GM18502 (cell line): Measurements from ENCODE around the gene TMEM154.

Source experiments
- ATAC-seq: cut with Tn5 transposase; IDR thresholded peaks from one replicate; pipeline ENCODE4 v1.9.1; 2021; ENCODE audit warnings: mild to moderate bottlenecking; ENCODE audit not compliant: unreplicated experiment, poor library complexity

Gene TMEM154

GRCh38 chr4:152697284-152698088, 17.7 kb upstream of the TMEM154 start:
- peak; percentile 5 for ATAC-seq

- peak; percentile 100 for ATAC-seq
Observed at GRCh38 chr4:152696764-152697261, 17.0 kb upstream of the TMEM154 start.

- ATAC-seq: no peak
Observed at GRCh38 chr4:152693871-152694270, 14.1 kb upstream of the TMEM154 start.

- ATAC-seq: no peak
Observed at GRCh38 chr4:152691761-152692160, 12.0 kb upstream of the TMEM154 start.

- no peak for ATAC-seq
Observed at GRCh38 chr4:152690706-152691651, 11.2 kb upstream of the TMEM154 start.

GRCh38 chr4:152689615-152690501, 10.1 kb upstream of the TMEM154 start:
- no peak for ATAC-seq

- ATAC-seq: no peak
Observed at GRCh38 chr4:152687974-152688599, 8.3 kb upstream of the TMEM154 start.

GRCh38 chr4:152686452-152687013, 6.7 kb upstream of the TMEM154 start:
- ATAC-seq: no peak

GRCh38 chr4:152684587-152684986, 4.8 kb upstream of the TMEM154 start:
- no peak for ATAC-seq

- ATAC-seq: peak; percentile 57
Observed at GRCh38 chr4:152684007-152684406, 4.2 kb upstream of the TMEM154 start.

- no peak for ATAC-seq
Observed at GRCh38 chr4:152682143-152682941, 2.5 kb upstream of the TMEM154 start.

GRCh38 chr4:152680988-152681603, 1.3 kb upstream of the TMEM154 start:
- peak; percentile 47 for ATAC-seq

- ATAC-seq: no peak
Observed at GRCh38 chr4:152678841-152679240, 956 bp downstream of the TMEM154 start.

- ATAC-seq: no peak
Observed at GRCh38 chr4:152677117-152677516, 2.7 kb downstream of the TMEM154 start.

GRCh38 chr4:152676052-152676854, 3.5 kb downstream of the TMEM154 start:
- peak; percentile 36 for ATAC-seq

- ATAC-seq: no peak
Observed at GRCh38 chr4:152674359-152674758, 5.4 kb downstream of the TMEM154 start.

- ATAC-seq: no peak
Observed at GRCh38 chr4:152673489-152673888, 6.3 kb downstream of the TMEM154 start.
